DLD1 (cell line): ENCODE results near the gene C1S.
"Not testable (repeated sequence)": the region's sequence is repeated elsewhere in the genome, so short reads cannot be mapped to it uniquely, and the experiment has no call there.

ENCODE experiments used
- in situ Hi-C: cut with HindIII; loops from 2 replicates; pipeline ENCODE4 v1.10.0; 2017; ENCODE audit warnings: low sequenced_read_pairs

Gene C1S

GRCh38 chr12:7060353-7060954, at the start of gene C1S:
C1S (plus strand) TSS chr12:7060718; CDS start chr12:7061913, 1,195 bp downstream.
- in situ Hi-C loops = no loop called here

GRCh38 chr12:7011398-7011797, 49.1 kb upstream of the C1S start:
- in situ Hi-C loops = not testable (repeated sequence)

GRCh38 chr12:7012024-7012607, 48.4 kb upstream of the C1S start:
- in situ Hi-C loops = no loop called here

- in situ Hi-C loops = no loop called here
Measured at GRCh38 chr12:7013101-7013500, 47.4 kb upstream of the C1S start.

GRCh38 chr12:7015555-7016370, 44.8 kb upstream of the C1S start:
- in situ Hi-C loops = no loop called here

- in situ Hi-C loops = no loop called here
Measured at GRCh38 chr12:7016958-7017571, 43.5 kb upstream of the C1S start.

- in situ Hi-C loops = no loop called here
Measured at GRCh38 chr12:7017870-7018349, 42.6 kb upstream of the C1S start.

GRCh38 chr12:7018350-7019042, 42.0 kb upstream of the C1S start, which contains the start of gene LPCAT3:
LPCAT3 (minus strand) TSS chr12:7018476; CDS start chr12:7018424, 52 bp downstream.
- in situ Hi-C loops = no loop called here

GRCh38 chr12:7019043-7019569, 41.4 kb upstream of the C1S start:
- in situ Hi-C loops = no loop called here

GRCh38 chr12:7021956-7022355, 38.6 kb upstream of the C1S start:
- in situ Hi-C loops = no loop called here

- in situ Hi-C loops = no loop called here
Measured at GRCh38 chr12:7023114-7023513, 37.4 kb upstream of the C1S start.

GRCh38 chr12:7026854-7027253, 33.7 kb upstream of the C1S start:
- in situ Hi-C loops = no loop called here

GRCh38 chr12:7031306-7031705, 29.2 kb upstream of the C1S start:
- in situ Hi-C loops = no loop called here

- in situ Hi-C loops = no loop called here
Measured at GRCh38 chr12:7032990-7033389, 27.5 kb upstream of the C1S start.

GRCh38 chr12:7034464-7034863, 26.1 kb upstream of the C1S start:
- in situ Hi-C loops = no loop called here

GRCh38 chr12:7035463-7035862, 25.1 kb upstream of the C1S start:
- in situ Hi-C loops = no loop called here

- in situ Hi-C loops = not testable (repeated sequence)
Measured at GRCh38 chr12:7037411-7037810, 23.1 kb upstream of the C1S start.

GRCh38 chr12:7038591-7038990, 21.9 kb upstream of the C1S start:
- in situ Hi-C loops = no loop called here

- in situ Hi-C loops = no loop called here
Measured at GRCh38 chr12:7039403-7039802, 21.1 kb upstream of the C1S start.

- in situ Hi-C loops = no loop called here
Measured at GRCh38 chr12:7042842-7043241, 17.7 kb upstream of the C1S start.

GRCh38 chr12:7045913-7046312, 14.6 kb upstream of the C1S start:
- in situ Hi-C loops = no loop called here
